ENCODE measurements around the gene GLYATL3. TPM values are rescaled to one million over a fixed set of nuclear protein-coding genes. Genes with fewer than 3 reads are reported as not detected.

Gene GLYATL3
- total and polyA plus RNA-seq, 5 donors from 2014 or later = not detected

GRCh38 chr6:49515485-49516146 is 15.9 kb downstream of the GLYATL3 start:
- H3K27ac ChIP-seq (ENCODE audit: insufficient read depth, low read length, poor library complexity, severe bottlenecking) = no peak overlapping the region
- no peaks in the 10 kb centered on the region for H3K36me3 ChIP-seq (ENCODE audit: control insufficient read depth, insufficient read depth, low read length)
- ATAC-seq (ENCODE audit: low read depth in 2 of 2) (no peak), DNase-seq (no peak)
- no peaks in the 10 kb centered on the region for H3K9me3 ChIP-seq (ENCODE audit: control insufficient read depth in 2 of 2, low read length in 2 of 2)
- H3K27me3 ChIP-seq (ENCODE audit: control insufficient read depth, insufficient read depth, low read length) = no peaks in the 10 kb centered on the region
- H3K4me3 Mint-ChIP-seq = no peak overlapping the region
- no peaks in the 10 kb centered on the region for H3K4me1 Mint-ChIP-seq
- H3K4me3 ChIP-seq (ENCODE audit: low read depth, low read length) = no peak overlapping the region
- no peaks in the 10 kb centered on the region for H3K4me1 ChIP-seq (ENCODE audit: control insufficient read depth, insufficient read depth, low read length, poor library complexity, severe bottlenecking)
- H3K27me3 Mint-ChIP-seq = peaks cover 28% of the 10 kb centered on the region
- no peak overlapping the region for H3K27ac Mint-ChIP-seq
- no peaks in the 10 kb centered on the region for H3K36me3 Mint-ChIP-seq
- H3K9me3 Mint-ChIP-seq = peaks cover 0 to 3% (median 0%) of the 10 kb centered on the region in 7 donors

- Histone ChIP-seq H3K9me3 (ENCODE audit: control insufficient read depth in 2 of 2, low read length in 2 of 2) (no peaks in the 10 kb centered on the region), H3K4me3 (ENCODE audit: low read depth, low read length) (no peak overlapping the region), H3K36me3 (ENCODE audit: control insufficient read depth, insufficient read depth, low read length) (no peaks in the 10 kb centered on the region), H3K4me1 (ENCODE audit: control insufficient read depth, insufficient read depth, low read length, poor library complexity, severe bottlenecking) (no peaks in the 10 kb centered on the region), H3K27ac (ENCODE audit: insufficient read depth, low read length, poor library complexity, severe bottlenecking) (no peak overlapping the region), H3K27me3 (ENCODE audit: control insufficient read depth, insufficient read depth, low read length) (no peaks in the 10 kb centered on the region)
- ATAC-seq (ENCODE audit: low read depth in 2 of 2) (no peak), DNase-seq (no peak)
- H3K36me3 Mint-ChIP-seq = no peaks in the 10 kb centered on the region
- no peak overlapping the region for H3K27ac Mint-ChIP-seq
- no peak overlapping the region for H3K4me3 Mint-ChIP-seq
- no peaks in the 10 kb centered on the region for H3K4me1 Mint-ChIP-seq
- peaks cover 0 to 3% (median 0%) of the 10 kb centered on the region in 7 donors for H3K9me3 Mint-ChIP-seq
- peaks cover 28% of the 10 kb centered on the region for H3K27me3 Mint-ChIP-seq
Observed at GRCh38 chr6:49516147-49516505, 16.4 kb downstream of the GLYATL3 start.

GRCh38 chr6:49517919-49518318 is 18.2 kb downstream of the GLYATL3 start:
- peaks cover 23% of the 10 kb centered on the region for H3K27me3 Mint-ChIP-seq
- H3K4me3 Mint-ChIP-seq = no peak overlapping the region
- no peaks in the 10 kb centered on the region for H3K4me1 Mint-ChIP-seq
- ATAC-seq (ENCODE audit: low read depth in 2 of 2) = no peak
- Histone ChIP-seq H3K27me3 (ENCODE audit: control insufficient read depth, insufficient read depth, low read length) (no peaks in the 10 kb centered on the region), H3K27ac (ENCODE audit: insufficient read depth, low read length, poor library complexity, severe bottlenecking) (no peak overlapping the region), H3K36me3 (ENCODE audit: control insufficient read depth, insufficient read depth, low read length) (no peaks in the 10 kb centered on the region), H3K9me3 (ENCODE audit: control insufficient read depth in 2 of 2, low read length in 2 of 2) (no peaks in the 10 kb centered on the region), H3K4me3 (ENCODE audit: low read depth, low read length) (no peak overlapping the region), H3K4me1 (ENCODE audit: control insufficient read depth, insufficient read depth, low read length, poor library complexity, severe bottlenecking) (no peaks in the 10 kb centered on the region)
- no peaks in the 10 kb centered on the region for H3K36me3 Mint-ChIP-seq
- H3K9me3 Mint-ChIP-seq = peaks cover 0 to 3% (median 0%) of the 10 kb centered on the region in 7 donors
- no peak overlapping the region for H3K27ac Mint-ChIP-seq
- DNase-seq = no peak

- DNase-seq (no peak), ATAC-seq (ENCODE audit: low read depth in 2 of 2) (no peak)
- Mint-ChIP-seq H3K4me1 (no peaks in the 10 kb centered on the region), H3K4me3 (no peak overlapping the region), H3K9me3 (peaks cover 0 to 3% (median 0%) of the 10 kb centered on the region in 7 donors), H3K36me3 (no peaks in the 10 kb centered on the region), H3K27me3 (peaks cover 9% of the 10 kb centered on the region), H3K27ac (no peak overlapping the region)
- Histone ChIP-seq H3K27me3 (ENCODE audit: control insufficient read depth, insufficient read depth, low read length) (no peaks in the 10 kb centered on the region), H3K4me1 (ENCODE audit: control insufficient read depth, insufficient read depth, low read length, poor library complexity, severe bottlenecking) (no peaks in the 10 kb centered on the region), H3K9me3 (ENCODE audit: control insufficient read depth in 2 of 2, low read length in 2 of 2) (no peaks in the 10 kb centered on the region), H3K36me3 (ENCODE audit: control insufficient read depth, insufficient read depth, low read length) (no peaks in the 10 kb centered on the region), H3K27ac (ENCODE audit: insufficient read depth, low read length, poor library complexity, severe bottlenecking) (no peak overlapping the region), H3K4me3 (ENCODE audit: low read depth, low read length) (no peak overlapping the region)
Observed at GRCh38 chr6:49519660-49520059, 19.9 kb downstream of the GLYATL3 start.

- no peak overlapping the region for H3K27ac ChIP-seq (ENCODE audit: insufficient read depth, low read length, poor library complexity, severe bottlenecking)
- no peak overlapping the region for H3K4me3 ChIP-seq (ENCODE audit: low read depth, low read length)
- H3K27me3 ChIP-seq (ENCODE audit: control insufficient read depth, insufficient read depth, low read length) = no peaks in the 10 kb centered on the region
- no peaks in the 10 kb centered on the region for H3K4me1 ChIP-seq (ENCODE audit: control insufficient read depth, insufficient read depth, low read length, poor library complexity, severe bottlenecking)
- no peak overlapping the region for H3K4me3 Mint-ChIP-seq
- peaks cover 10% of the 10 kb centered on the region for H3K27me3 Mint-ChIP-seq
- ATAC-seq (ENCODE audit: low read depth in 2 of 2) (no peak), DNase-seq (no peak)
- H3K27ac Mint-ChIP-seq = no peak overlapping the region
- H3K4me1 Mint-ChIP-seq = no peaks in the 10 kb centered on the region
- no peaks in the 10 kb centered on the region for H3K36me3 Mint-ChIP-seq
- H3K9me3 ChIP-seq (ENCODE audit: control insufficient read depth in 2 of 2, low read length in 2 of 2) = no peaks in the 10 kb centered on the region
- H3K36me3 ChIP-seq (ENCODE audit: control insufficient read depth, insufficient read depth, low read length) = no peaks in the 10 kb centered on the region
- H3K9me3 Mint-ChIP-seq = no peaks in the 10 kb centered on the region
Observed at GRCh38 chr6:49522710-49523593, 23.2 kb downstream of the GLYATL3 start.

GRCh38 chr6:49523901-49524300 is 24.2 kb downstream of the GLYATL3 start:
- Mint-ChIP-seq H3K27ac (no peak overlapping the region), H3K4me1 (no peaks in the 10 kb centered on the region), H3K4me3 (no peak overlapping the region), H3K36me3 (no peaks in the 10 kb centered on the region), H3K27me3 (peaks cover 10% of the 10 kb centered on the region), H3K9me3 (no peaks in the 10 kb centered on the region)
- DNase-seq (no peak), ATAC-seq (ENCODE audit: low read depth in 2 of 2) (no peak)
- H3K27me3 ChIP-seq (ENCODE audit: control insufficient read depth, insufficient read depth, low read length) = no peaks in the 10 kb centered on the region
- no peaks in the 10 kb centered on the region for H3K36me3 ChIP-seq (ENCODE audit: control insufficient read depth, insufficient read depth, low read length)
- H3K4me1 ChIP-seq (ENCODE audit: control insufficient read depth, insufficient read depth, low read length, poor library complexity, severe bottlenecking) = no peaks in the 10 kb centered on the region
- no peaks in the 10 kb centered on the region for H3K9me3 ChIP-seq (ENCODE audit: control insufficient read depth in 2 of 2, low read length in 2 of 2)
- H3K27ac ChIP-seq (ENCODE audit: insufficient read depth, low read length, poor library complexity, severe bottlenecking) = no peak overlapping the region
- no peak overlapping the region for H3K4me3 ChIP-seq (ENCODE audit: low read depth, low read length)

GRCh38 chr6:49524541-49524940 is 24.8 kb downstream of the GLYATL3 start:
- Histone ChIP-seq H3K27ac (ENCODE audit: insufficient read depth, low read length, poor library complexity, severe bottlenecking) (no peak overlapping the region), H3K9me3 (ENCODE audit: control insufficient read depth in 2 of 2, low read length in 2 of 2) (no peaks in the 10 kb centered on the region), H3K4me3 (ENCODE audit: low read depth, low read length) (no peak overlapping the region), H3K4me1 (ENCODE audit: control insufficient read depth, insufficient read depth, low read length, poor library complexity, severe bottlenecking) (no peaks in the 10 kb centered on the region), H3K27me3 (ENCODE audit: control insufficient read depth, insufficient read depth, low read length) (no peaks in the 10 kb centered on the region), H3K36me3 (ENCODE audit: control insufficient read depth, insufficient read depth, low read length) (no peaks in the 10 kb centered on the region)
- H3K36me3 Mint-ChIP-seq = no peaks in the 10 kb centered on the region
- DNase-seq (no peak), ATAC-seq (ENCODE audit: low read depth in 2 of 2) (no peak)
- peaks cover 10% of the 10 kb centered on the region for H3K27me3 Mint-ChIP-seq
- no peaks in the 10 kb centered on the region for H3K4me1 Mint-ChIP-seq
- H3K27ac Mint-ChIP-seq = no peak overlapping the region
- no peak overlapping the region for H3K4me3 Mint-ChIP-seq
- H3K9me3 Mint-ChIP-seq = no peaks in the 10 kb centered on the region

GRCh38 chr6:49526598-49526997 is 26.9 kb downstream of the GLYATL3 start:
- H3K9me3 Mint-ChIP-seq = no peaks in the 10 kb centered on the region
- no peaks in the 10 kb centered on the region for H3K36me3 Mint-ChIP-seq
- Histone ChIP-seq H3K4me3 (ENCODE audit: low read depth, low read length) (no peak overlapping the region), H3K36me3 (ENCODE audit: control insufficient read depth, insufficient read depth, low read length) (no peaks in the 10 kb centered on the region), H3K27me3 (ENCODE audit: control insufficient read depth, insufficient read depth, low read length) (peaks cover 1% of the 10 kb centered on the region), H3K4me1 (ENCODE audit: control insufficient read depth, insufficient read depth, low read length, poor library complexity, severe bottlenecking) (no peaks in the 10 kb centered on the region), H3K9me3 (ENCODE audit: control insufficient read depth in 2 of 2, low read length in 2 of 2) (no peaks in the 10 kb centered on the region), H3K27ac (ENCODE audit: insufficient read depth, low read length, poor library complexity, severe bottlenecking) (no peak overlapping the region)
- no peaks in the 10 kb centered on the region for H3K4me1 Mint-ChIP-seq
- peaks cover 10% of the 10 kb centered on the region for H3K27me3 Mint-ChIP-seq
- no peak overlapping the region for H3K4me3 Mint-ChIP-seq
- DNase-seq (no peak), ATAC-seq (ENCODE audit: low read depth in 2 of 2) (no peak)
- H3K27ac Mint-ChIP-seq = no peak overlapping the region

Measured in CD4-positive, CD25-positive, alpha-beta regulatory T cell (primary cell).